ENCODE measurements around the gene SLC26A4. TPM values are rescaled to one million over a fixed set of nuclear protein-coding genes. Genes with fewer than 3 reads are reported as not detected.

The SLC26A4 gene
- total RNA-seq, 1 experiment from 2014 or later: 0.66 TPM

- H3K27ac ChIP-seq (ENCODE audit: low read depth, low read length): no peak overlapping the region
- H2AFZ ChIP-seq (ENCODE audit: low read depth, low read length, poor library complexity, severe bottlenecking): no peak overlapping the region
- no peaks in the 10 kb centered on the region for H3K79me2 ChIP-seq (ENCODE audit: insufficient read depth, low read length)
- H3K9me3 ChIP-seq (ENCODE audit: control insufficient read depth in 1 of 2, insufficient read depth in 1 of 2, low read depth in 1 of 2, low read length in 2 of 2): no peaks in the 10 kb centered on the region
- BruUV-seq (replicated peaks): no TSS peak
- POLR2A ChIA-PET: no interaction called here
- RAD21 ChIA-PET (ENCODE audit: low non-redundant PET in 1 of 2, low total read pairs in 2 of 2, uncharacterized antibody in 2 of 2, unreplicated experiment in 2 of 2): no interaction called here
- no peak for ATAC-seq
- H3K4me1 ChIP-seq (ENCODE audit: control insufficient read depth in 1 of 2, insufficient read depth in 2 of 2, low read length in 2 of 2): peaks cover 0 to 16% of the 10 kb centered on the region in 2 experiments; a peak in 2 of 4 replicates
- intact Hi-C loops (cut with micrococcal nuclease): no loop called here
- no peaks in the 10 kb centered on the region for H3K36me3 ChIP-seq (ENCODE audit: control insufficient read depth in 1 of 2, insufficient read depth in 2 of 2, low read length in 2 of 2)
- H4K20me1 ChIP-seq (ENCODE audit: insufficient read depth): no peaks in the 10 kb centered on the region
- no peak overlapping the region for H3K4me3 ChIP-seq (replicated peaks in 1 of 2; ENCODE audit: low read depth in 1 of 2, low read length in 2 of 2)
- no peak overlapping the region for H3K4me2 ChIP-seq (ENCODE audit: low read length)
- CTCF ChIA-PET: no interaction called here
- H3K27me3 ChIP-seq (ENCODE audit: insufficient read depth, low read length): no peaks in the 10 kb centered on the region
- no peak overlapping the region for H3K9ac ChIP-seq (ENCODE audit: low read length)
- no peak for TF ChIP-seq FOSL1 (IDR thresholded peaks at IDR 0.05; ENCODE audit: low read depth)
- no peak for TF ChIP-seq POLR2AphosphoS5 (IDR thresholded peaks at IDR 0.05; ENCODE audit: low read depth, low read length)
- TF ChIP-seq SRF (IDR thresholded peaks at IDR 0.05; ENCODE audit: low read depth): no peak
- TF ChIP-seq JUND (IDR thresholded peaks at IDR 0.05): no peak
- TF ChIP-seq ZBTB33 (IDR thresholded peaks at IDR 0.05; ENCODE audit: extremely low read depth, insufficient replicate concordance, low read length): no peak
- no peak for TF ChIP-seq EGR1 (IDR thresholded peaks at IDR 0.05; ENCODE audit: low read depth)
- TF ChIP-seq TCF7L2 (IDR thresholded peaks at IDR 0.05; ENCODE audit: borderline replicate concordance, extremely low read depth, insufficient read depth, insufficient read length): no peak
- no peak for TF ChIP-seq ZFX (IDR thresholded peaks at IDR 0.05)
- no peak for TF ChIP-seq YY1 (IDR thresholded peaks at IDR 0.05; ENCODE audit: extremely low read depth, insufficient replicate concordance, low read depth, low read length)
- no peak for TF ChIP-seq ELF1 (IDR thresholded peaks at IDR 0.05; ENCODE audit: borderline replicate concordance, low read depth)
- no peak for TF ChIP-seq SIN3A (IDR thresholded peaks at IDR 0.05; ENCODE audit: low read depth)
- no peak for TF ChIP-seq ATF3 (IDR thresholded peaks at IDR 0.05)
- no peak for TF ChIP-seq ZNF274 (IDR thresholded peaks at IDR 0.05; ENCODE audit: low read depth, low read length)
- TF ChIP-seq MAX (IDR thresholded peaks at IDR 0.05): no peak
- no peak for TF ChIP-seq CTCF (IDR thresholded peaks at IDR 0.05 in 2 of 3, conservative IDR thresholded peaks at IDR 0.05 in 1 of 3; ENCODE audit: borderline replicate concordance in 1 of 3, insufficient read depth in 1 of 3, low read depth in 2 of 3, low read length in 2 of 3)
- DNase-seq (ENCODE audit: low read depth, low spot score): no peak
- H3K9me2 ChIP-seq (ENCODE audit: insufficient read depth): no peaks in the 10 kb centered on the region
Measured at GRCh38 chr7:107663196-107663595, 2.6 kb downstream of the SLC26A4 start.
